GM12878 (cell line): Measurements from ENCODE around the gene SATB2. TPM values are rescaled to one million over a fixed set of nuclear protein-coding genes. Genes with fewer than 3 reads are reported as not detected.

Experiments used
- BCL11A ChIP-seq: IDR thresholded peaks from 2 replicates; pipeline ENCODE4 v1.6.1; 2011; ENCODE audit warnings: low read depth, low read length
- EP300 ChIP-seq, 2 experiments: fragments of 150-350 bp in 1 of 2; IDR thresholded peaks; 2 replicates each; pipeline ENCODE4 v1.6.1; 2011 to 2012; ENCODE audit warnings: low read depth in 2 of 2, low read length in 2 of 2, borderline replicate concordance in 1 of 2, improper control_type of control experiment in 1 of 2, inconsistent platforms in 1 of 2; ENCODE audit not compliant: control insufficient read depth in 1 of 2
- PAX5 ChIP-seq: IDR thresholded peaks from 2 replicates; pipeline ENCODE4 v1.6.1; 2011; ENCODE audit warnings: low read depth, low read length, borderline replicate concordance
- SUZ12 ChIP-seq: fragments of 200-600 bp; sonication (generic); IDR thresholded peaks from one replicate; pipeline ENCODE4 v1.6.1; 2018; ENCODE audit warnings: antibody characterized with exemption, mild to moderate bottlenecking; ENCODE audit not compliant: unreplicated experiment
- ZBTB4 ChIP-seq: fragments of 450-650 bp; formaldehyde crosslinking; IDR thresholded peaks from 2 replicates; pipeline ENCODE4 v1.4.0; 2022; ENCODE audit warnings: mild to moderate bottlenecking, moderate library complexity
- polyA plus RNA-seq, 11 experiments: library from polyadenylated mRNA; depleted of rRNA in 4 of 11; unstranded in 6 of 11; stranded (reverse) in 5 of 11; fragments of >200 nt; fragmentation: Nextera tagmentation in 4 of 11; fragmentation: Illumina TruSeq in 1 of 11; extraction: Ambion mirVana in 4 of 11; extraction: Trizol in 1 of 11; gene quantifications; 1 replicate in 1 of 11; 2 replicates in 10 of 11; pipeline versions ENCODE4 v1.2.1 to v1.2.3, GENCODE V29; 2011 to 2016; ENCODE audit warnings: inconsistent platforms in 2 of 11, missing spikeins in 2 of 11, low read depth in 1 of 11
- total RNA-seq, 4 experiments: library from RNA; depleted of rRNA in 3 of 4; stranded (reverse); fragments of >200 nt in 3 of 4; fragmentation: Illumina TruSeq in 1 of 4; extraction: Trizol in 1 of 4; gene quantifications; 2 replicates each; pipeline versions ENCODE4 v1.2.1 to v1.2.3, GENCODE V29; 2013 to 2021
- TF ChIP-seq, protein P1 (sequence below): fragments of 450-650 bp; IDR thresholded peaks from 2 replicates; pipeline ENCODE4 v1.6.1; 2017; ENCODE audit warnings: low read depth, mild to moderate bottlenecking, moderate library complexity

SATB2 gene
- total and polyA plus RNA-seq, 10 of the 15 experiments (the other 5 are each of a cell fraction or from before 2014, with no cell fraction given) = 0.03 to 0.56 (median 0.08) TPM; not detected in 3

GRCh38 chr2:199458009-199458805, 468 bp upstream of the SATB2 start (continued):
- TF ChIP-seq, protein P1, sequence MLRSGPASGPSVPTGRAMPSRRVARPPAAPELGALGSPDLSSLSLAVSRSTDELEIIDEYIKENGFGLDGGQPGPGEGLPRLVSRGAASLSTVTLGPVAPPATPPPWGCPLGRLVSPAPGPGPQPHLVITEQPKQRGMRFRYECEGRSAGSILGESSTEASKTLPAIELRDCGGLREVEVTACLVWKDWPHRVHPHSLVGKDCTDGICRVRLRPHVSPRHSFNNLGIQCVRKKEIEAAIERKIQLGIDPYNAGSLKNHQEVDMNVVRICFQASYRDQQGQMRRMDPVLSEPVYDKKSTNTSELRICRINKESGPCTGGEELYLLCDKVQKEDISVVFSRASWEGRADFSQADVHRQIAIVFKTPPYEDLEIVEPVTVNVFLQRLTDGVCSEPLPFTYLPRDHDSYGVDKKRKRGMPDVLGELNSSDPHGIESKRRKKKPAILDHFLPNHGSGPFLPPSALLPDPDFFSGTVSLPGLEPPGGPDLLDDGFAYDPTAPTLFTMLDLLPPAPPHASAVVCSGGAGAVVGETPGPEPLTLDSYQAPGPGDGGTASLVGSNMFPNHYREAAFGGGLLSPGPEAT = no peak
- TF ChIP-seq BCL11A (no peak), PAX5 (no peak), EP300 (IDR thresholded peaks at IDR 0.05; ENCODE audit: borderline replicate concordance in 1 of 2, control insufficient read depth in 1 of 2, low read depth in 2 of 2, low read length in 2 of 2) (no peak), ZBTB4 (CRISPR knock-in tag) (no peak), SUZ12 (peak; percentile 36)
